NCI-H2227 (cell line): Measurements from ENCODE around the gene SRSF1.
A peak's percentile ranks its signal among the peaks of the same experiment; 100 is the strongest.
"Not testable (repeated sequence)": the region's sequence is repeated elsewhere in the genome, so short reads cannot be mapped to it uniquely, and the experiment has no call there.

Source experiments
- DNase-seq: peaks from one replicate; lab custom pipeline; 2025; ENCODE audit not compliant: unreplicated experiment; lab: John Stamatoyannopoulos, UW

SRSF1 gene

DNA sequence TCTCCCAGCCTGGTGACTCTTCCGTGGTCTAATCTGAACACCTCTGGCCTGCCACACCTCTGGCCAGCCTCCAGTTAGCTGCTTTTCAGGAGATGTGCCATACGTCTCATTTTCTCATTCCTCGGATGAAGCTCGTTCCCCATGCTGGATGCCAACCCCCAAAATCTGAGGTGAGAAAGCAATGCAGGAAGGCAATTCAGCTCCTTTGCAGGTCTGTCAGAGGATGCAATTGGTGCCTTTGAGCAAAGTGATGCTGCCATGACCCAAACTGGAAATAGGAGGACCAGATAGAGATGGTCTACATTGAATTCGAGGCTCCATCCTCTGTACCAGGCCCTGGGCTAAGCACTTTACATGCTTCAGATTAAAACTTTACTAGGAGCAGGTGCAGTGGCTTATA is 40.8 kb downstream of the SRSF1 start:
- no peak for DNase-seq

DNA sequence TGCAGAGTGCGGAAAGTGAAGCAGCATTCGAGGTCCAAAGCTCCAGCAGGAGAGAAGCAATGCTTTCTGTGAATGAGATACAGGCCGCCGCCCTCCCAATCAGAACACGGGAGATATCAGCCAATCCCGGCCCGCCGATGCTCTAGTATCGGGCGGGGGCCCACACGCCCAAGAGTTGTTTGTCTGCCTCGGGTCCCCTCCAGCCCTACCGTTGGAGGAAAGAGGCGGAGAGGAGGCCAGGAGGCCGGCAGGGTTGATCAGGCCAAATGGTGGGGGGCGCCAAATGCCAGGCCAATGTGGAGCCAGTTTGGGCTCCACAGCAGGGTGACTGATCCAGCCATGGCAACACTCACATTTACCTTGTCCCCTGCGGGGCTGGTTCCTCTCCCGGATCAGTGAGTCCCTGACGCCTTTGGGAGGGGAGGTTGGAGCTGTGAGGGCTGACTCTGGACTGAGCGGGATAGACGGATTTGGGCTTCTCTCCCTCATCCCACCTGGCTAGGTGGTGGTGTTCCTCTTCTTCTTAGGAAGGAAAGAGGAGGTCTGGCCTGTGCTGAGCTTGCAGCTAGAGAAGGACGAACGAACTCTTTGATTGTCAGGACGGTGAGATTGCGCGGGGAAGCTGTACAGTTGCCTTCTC is 41.4 kb downstream of the SRSF1 start:
- no peak for DNase-seq

- DNase-seq: no peak
Measured at GRCh38 chr17:57963149-57963511, 43.9 kb downstream of the SRSF1 start.

- no peak for DNase-seq
Measured at GRCh38 chr17:57962279-57963148, 44.5 kb downstream of the SRSF1 start.

DNA sequence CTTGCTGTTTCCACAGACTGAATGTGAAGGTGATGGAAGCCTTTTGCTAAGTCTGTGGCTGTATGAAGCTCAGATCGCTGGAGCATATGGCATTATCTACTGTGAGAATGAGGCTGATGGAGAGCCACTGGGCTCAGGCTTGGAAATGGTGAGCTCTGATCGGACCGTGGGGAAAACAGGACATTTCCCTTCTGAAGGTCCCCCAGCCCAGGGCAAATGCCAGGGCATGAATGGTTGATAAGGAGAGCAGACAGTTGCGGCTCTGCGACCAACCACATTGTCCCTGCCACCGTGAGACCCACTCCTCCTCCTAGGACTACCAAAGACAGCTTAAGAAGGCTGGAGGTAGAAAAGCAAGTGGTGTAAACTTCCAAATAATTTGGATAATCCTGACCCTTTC is 47.1 kb downstream of the SRSF1 start:
- no peak for DNase-seq

DNA sequence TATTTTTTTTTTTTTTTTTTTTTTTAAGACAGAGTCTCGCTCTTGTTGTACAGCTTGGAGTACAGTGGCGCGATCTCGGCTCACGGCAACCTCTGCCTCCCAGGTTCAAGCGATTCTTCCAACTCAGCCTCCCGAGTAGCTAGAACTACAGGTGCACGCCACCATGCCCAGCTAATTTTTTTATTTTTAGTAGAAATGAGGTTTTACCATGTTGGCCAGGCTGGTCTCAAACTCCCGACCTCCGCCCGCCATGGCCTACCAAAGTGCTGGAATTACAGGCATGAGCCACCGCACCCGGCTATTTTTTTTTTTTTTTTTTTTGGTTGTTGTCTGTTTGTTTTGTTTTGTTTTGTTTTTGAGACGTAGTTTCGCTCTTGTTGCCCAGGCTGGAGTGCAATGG is 48.7 kb downstream of the SRSF1 start:
- DNase-seq: not testable (repeated sequence)

GRCh38 chr17:57957886-57958285 is 49.2 kb downstream of the SRSF1 start:
- DNase-seq: no peak

DNA sequence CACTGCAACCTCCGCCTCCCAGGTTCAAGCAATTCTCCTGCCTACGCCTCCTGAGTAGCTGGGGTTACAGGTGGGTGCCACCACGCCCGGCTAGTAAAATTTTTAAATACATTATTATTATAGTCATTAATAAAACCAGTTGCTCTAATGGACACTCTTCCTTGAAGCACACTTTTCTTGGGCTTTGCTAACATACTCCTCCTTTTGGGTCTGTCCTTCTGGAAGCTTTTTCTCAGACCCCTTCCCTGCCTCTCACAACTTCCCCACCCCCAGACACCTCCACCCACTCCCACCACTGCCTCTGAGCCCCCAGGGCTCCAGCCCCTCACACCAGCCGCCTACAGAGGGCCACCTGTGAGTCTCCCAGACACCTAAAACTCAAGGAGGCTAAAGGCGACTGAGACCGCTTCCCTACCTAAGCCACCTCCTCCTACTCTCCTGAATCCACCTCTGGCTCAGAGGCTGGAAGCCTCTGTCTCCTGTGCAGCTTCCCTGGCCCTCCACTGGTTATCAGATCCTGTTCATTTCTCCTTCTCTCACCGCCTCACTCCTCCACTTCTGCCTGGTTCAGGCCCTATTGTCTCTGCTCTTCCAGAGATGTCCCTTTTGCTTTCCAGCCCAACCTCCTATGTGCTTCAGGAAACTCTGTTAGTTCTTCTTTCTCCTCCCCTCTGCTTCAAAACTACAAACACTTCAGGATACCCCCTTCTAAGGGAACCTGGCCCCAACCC is 49.8 kb downstream of the SRSF1 start:
- no peak for DNase-seq

DNA sequence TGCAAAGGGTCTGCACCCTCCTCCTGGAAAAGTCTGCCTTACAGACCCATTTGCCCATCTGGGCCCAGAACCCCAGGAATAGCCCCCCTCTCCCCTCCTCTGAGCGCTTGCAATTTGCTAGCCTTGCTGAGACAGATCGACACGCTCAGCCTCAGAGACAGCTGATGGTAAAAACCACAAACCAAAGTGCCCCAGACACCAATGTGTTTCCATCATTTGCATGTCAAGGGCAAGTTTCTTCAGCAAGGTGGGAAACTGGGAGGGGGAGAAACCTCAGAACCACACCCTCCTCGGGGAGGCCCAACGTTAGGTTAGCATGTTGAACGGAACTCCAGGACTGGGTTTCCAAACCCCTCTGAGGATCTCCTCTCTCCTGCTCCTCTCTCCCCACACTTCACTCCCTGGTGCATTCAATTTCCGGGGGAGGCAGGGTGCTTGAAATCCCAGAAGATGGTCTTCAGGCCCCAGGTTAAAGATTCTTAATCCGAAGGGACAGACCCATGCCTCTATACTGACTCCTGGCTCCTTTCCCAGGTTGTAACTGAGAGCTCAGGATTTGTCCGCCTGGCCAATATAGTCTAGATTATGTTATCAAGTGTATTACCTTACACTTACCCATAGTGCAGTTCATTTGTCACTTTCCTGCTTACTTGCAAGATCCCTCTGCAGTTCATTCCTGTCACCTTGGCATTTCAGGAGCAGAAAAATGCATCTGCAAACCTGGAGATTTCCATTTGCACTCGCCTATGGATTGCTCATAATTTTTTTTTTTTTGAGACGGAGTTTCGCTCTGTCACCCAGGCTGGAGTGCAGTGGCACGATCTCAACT is 50.5 kb downstream of the SRSF1 start:
- no peak for DNase-seq

- DNase-seq: peak; percentile 83
Measured at GRCh38 chr17:57955183-57955931, 51.7 kb downstream of the SRSF1 start, which contains the start of gene CUEDC1. CUEDC1 (minus strand) TSS chr17:57955412; CDS start chr17:57885564, 69,848 bp downstream.

DNA sequence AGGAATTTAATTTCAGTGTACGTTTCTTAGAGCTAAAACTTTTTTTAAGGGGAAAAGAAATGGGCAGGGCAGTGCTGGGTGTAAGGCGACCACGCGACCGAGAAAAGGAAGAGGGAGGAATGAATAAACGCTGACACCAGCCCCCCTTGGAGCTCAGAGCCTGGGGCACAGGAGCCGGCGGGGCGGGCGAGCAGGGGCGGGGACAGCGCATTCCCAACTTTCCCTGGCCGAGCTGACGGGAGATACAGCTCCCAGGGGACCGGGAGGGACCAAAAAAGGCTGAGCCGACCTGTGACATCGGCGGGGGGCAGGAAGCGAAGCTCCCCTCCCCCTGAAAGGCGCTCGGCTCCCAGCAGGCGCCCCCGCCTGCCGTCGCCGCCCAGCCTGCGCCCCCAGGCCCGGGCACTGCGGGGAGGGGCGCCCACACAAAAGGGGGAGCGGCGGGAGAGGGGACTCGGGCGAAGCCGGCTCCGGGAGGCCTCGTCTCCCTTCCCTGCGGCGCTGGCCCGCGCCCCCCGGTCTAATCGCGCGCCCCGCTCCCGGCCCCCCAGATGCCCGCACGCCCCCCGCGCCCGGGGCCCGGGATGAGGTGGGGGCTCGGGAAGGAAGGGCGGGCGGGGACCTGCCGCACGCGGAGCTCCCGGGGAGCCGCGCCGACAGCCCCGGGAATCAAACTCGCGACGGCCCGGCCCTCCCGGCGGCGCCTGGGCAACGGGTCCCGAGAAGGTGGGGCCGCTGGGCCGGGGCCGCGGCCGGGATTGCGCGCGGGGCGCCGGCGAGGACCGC is 52.5 kb downstream of the SRSF1 start:
- peak; percentile 61 for DNase-seq

DNA sequence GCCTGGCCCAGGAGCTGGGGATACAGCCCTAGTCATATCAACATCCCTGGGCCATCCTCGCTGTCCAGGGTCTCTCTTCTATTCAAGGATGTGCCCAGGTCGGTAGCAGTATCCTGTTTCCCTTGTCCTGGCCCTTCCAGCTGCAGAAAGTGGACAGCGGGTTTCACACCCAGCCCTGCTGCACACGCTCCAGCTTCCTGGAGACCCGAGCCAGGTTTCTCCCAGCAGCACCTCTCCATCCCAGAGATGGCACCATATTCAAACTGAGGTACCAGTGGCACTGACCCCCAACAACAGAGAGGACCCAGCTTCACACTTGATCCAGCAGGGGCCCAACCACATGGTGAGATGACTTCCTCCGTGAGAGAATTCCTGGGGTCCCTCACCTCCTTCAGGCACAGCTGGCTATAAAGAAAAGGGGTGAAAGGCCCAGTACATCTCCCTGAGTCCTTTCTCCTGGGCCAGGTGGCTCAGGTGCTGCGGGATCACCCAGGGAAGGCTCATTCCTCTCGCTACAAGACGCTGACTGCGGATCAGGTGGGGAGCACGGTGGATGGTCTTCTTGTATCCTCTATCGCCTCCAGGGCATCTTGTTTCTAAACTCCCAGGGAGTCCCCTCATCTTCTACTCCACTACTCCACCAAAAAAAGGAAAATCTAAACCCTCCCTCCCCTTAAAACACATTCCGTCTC is 53.2 kb downstream of the SRSF1 start:
- DNase-seq: no peak
